ENCODE data around the gene GGCX. TPM values are rescaled to one million over a fixed set of nuclear protein-coding genes. Genes with fewer than 3 reads are reported as not detected.

The GGCX gene
- total and polyA plus RNA-seq, 9 of the 15 experiments (the other 6 are each of a cell fraction or from before 2014, with no cell fraction given), result 14.4 to 47.1 (median 28.1) TPM

- TF ChIP-seq RREB1 (CRISPR knock-in tag; IDR thresholded peaks at IDR 0.05) (0 out of 2 replicates have a peak, but pooled peaks have one; percentile 19), BRD4 (IDR thresholded peaks at IDR 0.05) (peak; percentile 80; the same call in 1 of the 2 replicates), SUPT5H (IDR thresholded peaks at IDR 0.05) (peak; percentile 19; the same call in 1 of the 2 replicates)
Observed at GRCh38 chr2:85537600-85538506, 23.4 kb downstream of the GGCX start (continued).

Measured in K562 (cell line).